ENCODE data around the gene DDX55.
"Not testable (repeated sequence)": the region's sequence is repeated elsewhere in the genome, so short reads cannot be mapped to it uniquely, and the experiment has no call there.

The DDX55 gene

GRCh38 chr12:123601602-123602489 lies at the start of gene DDX55:
Gene DDX55 (plus strand): TSS chr12:123602099. CDS start chr12:123602149, 50 bp downstream.
- DNase-seq (ENCODE audit: low read depth in 2 of 2, low spot score in 1 of 2), result peak; percentile 49 to 69

GRCh38 chr12:123554136-123554535 lies 47.8 kb upstream of the DDX55 start:
- DNase-seq (ENCODE audit: low read depth in 2 of 2, low spot score in 1 of 2), result not testable (repeated sequence)

GRCh38 chr12:123554843-123555242 lies 47.1 kb upstream of the DDX55 start:
- DNase-seq (ENCODE audit: low read depth in 2 of 2, low spot score in 1 of 2), result not testable (repeated sequence)

GRCh38 chr12:123558487-123558886 lies 43.4 kb upstream of the DDX55 start:
- not testable (repeated sequence) for DNase-seq (ENCODE audit: low read depth in 2 of 2, low spot score in 1 of 2)

- no peak for DNase-seq (ENCODE audit: low read depth in 2 of 2, low spot score in 1 of 2)
Observed at GRCh38 chr12:123559468-123559867, 42.4 kb upstream of the DDX55 start.

GRCh38 chr12:123571343-123571813 lies 30.5 kb upstream of the DDX55 start:
- no peak for DNase-seq (ENCODE audit: low read depth in 2 of 2, low spot score in 1 of 2)

GRCh38 chr12:123572391-123572790 lies 29.5 kb upstream of the DDX55 start:
- DNase-seq (ENCODE audit: low read depth in 2 of 2, low spot score in 1 of 2), result no peak

- DNase-seq (ENCODE audit: low read depth in 2 of 2, low spot score in 1 of 2), result no peak
Observed at GRCh38 chr12:123573870-123574269, 28.0 kb upstream of the DDX55 start.

- no peak for DNase-seq (ENCODE audit: low read depth in 2 of 2, low spot score in 1 of 2)
Observed at GRCh38 chr12:123576611-123577010, 25.3 kb upstream of the DDX55 start.

- DNase-seq (ENCODE audit: low read depth in 2 of 2, low spot score in 1 of 2), result no peak
Observed at GRCh38 chr12:123578243-123578642, 23.7 kb upstream of the DDX55 start.

GRCh38 chr12:123578829-123579228 lies 23.1 kb upstream of the DDX55 start:
- DNase-seq (ENCODE audit: low read depth in 2 of 2, low spot score in 1 of 2), result not testable (repeated sequence)

- DNase-seq (ENCODE audit: low read depth in 2 of 2, low spot score in 1 of 2), result no peak
Observed at GRCh38 chr12:123580772-123581171, 21.1 kb upstream of the DDX55 start.

GRCh38 chr12:123591702-123592481 lies 10.0 kb upstream of the DDX55 start:
- no peak for DNase-seq (ENCODE audit: low read depth in 2 of 2, low spot score in 1 of 2)

GRCh38 chr12:123595729-123596128 lies 6.2 kb upstream of the DDX55 start:
- no peak for DNase-seq (ENCODE audit: low read depth in 2 of 2, low spot score in 1 of 2)

- DNase-seq (ENCODE audit: low read depth in 2 of 2, low spot score in 1 of 2), result no peak
Observed at GRCh38 chr12:123597100-123597499, 4.8 kb upstream of the DDX55 start.

GRCh38 chr12:123598522-123598921 lies 3.4 kb upstream of the DDX55 start:
- DNase-seq (ENCODE audit: low read depth in 2 of 2, low spot score in 1 of 2), result no peak

GRCh38 chr12:123599310-123599709 lies 2.6 kb upstream of the DDX55 start:
- DNase-seq (ENCODE audit: low read depth in 2 of 2, low spot score in 1 of 2), result no peak

GRCh38 chr12:123599721-123600120 lies 2.2 kb upstream of the DDX55 start:
- DNase-seq (ENCODE audit: low read depth in 2 of 2, low spot score in 1 of 2), result no peak

- no peak for DNase-seq (ENCODE audit: low read depth in 2 of 2, low spot score in 1 of 2)
Observed at GRCh38 chr12:123602651-123603195, 824 bp downstream of the DDX55 start.

- DNase-seq (ENCODE audit: low read depth in 2 of 2, low spot score in 1 of 2), result not testable (repeated sequence)
Observed at GRCh38 chr12:123603495-123603894, 1.6 kb downstream of the DDX55 start.

- DNase-seq (ENCODE audit: low read depth in 2 of 2, low spot score in 1 of 2), result no peak
Observed at GRCh38 chr12:123607756-123608155, 5.9 kb downstream of the DDX55 start.

GRCh38 chr12:123608182-123608581 lies 6.3 kb downstream of the DDX55 start:
- no peak for DNase-seq (ENCODE audit: low read depth in 2 of 2, low spot score in 1 of 2)
